ENCODE data around the gene HNF1B.

DNA sequence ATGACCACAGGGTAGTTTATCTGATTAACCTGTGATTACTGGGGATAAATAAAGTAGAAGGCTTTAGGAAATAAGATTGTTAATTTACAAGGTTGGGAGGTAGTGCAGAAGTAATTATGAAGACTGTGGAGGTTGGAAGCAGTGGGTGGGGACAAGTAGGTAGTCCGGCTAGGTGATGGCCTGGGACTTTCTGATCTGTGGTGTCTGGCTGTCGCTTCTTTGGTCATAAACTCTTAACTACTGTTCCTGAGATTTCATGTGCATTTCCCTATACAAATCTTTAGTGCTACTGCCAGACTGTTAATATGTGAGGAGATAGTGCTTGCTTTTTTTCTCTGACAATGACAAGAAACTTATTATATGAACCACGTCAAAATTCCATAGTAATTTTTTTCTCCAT, 19.5 kb upstream of the HNF1B start:
- TF ChIP-seq, protein P1, sequence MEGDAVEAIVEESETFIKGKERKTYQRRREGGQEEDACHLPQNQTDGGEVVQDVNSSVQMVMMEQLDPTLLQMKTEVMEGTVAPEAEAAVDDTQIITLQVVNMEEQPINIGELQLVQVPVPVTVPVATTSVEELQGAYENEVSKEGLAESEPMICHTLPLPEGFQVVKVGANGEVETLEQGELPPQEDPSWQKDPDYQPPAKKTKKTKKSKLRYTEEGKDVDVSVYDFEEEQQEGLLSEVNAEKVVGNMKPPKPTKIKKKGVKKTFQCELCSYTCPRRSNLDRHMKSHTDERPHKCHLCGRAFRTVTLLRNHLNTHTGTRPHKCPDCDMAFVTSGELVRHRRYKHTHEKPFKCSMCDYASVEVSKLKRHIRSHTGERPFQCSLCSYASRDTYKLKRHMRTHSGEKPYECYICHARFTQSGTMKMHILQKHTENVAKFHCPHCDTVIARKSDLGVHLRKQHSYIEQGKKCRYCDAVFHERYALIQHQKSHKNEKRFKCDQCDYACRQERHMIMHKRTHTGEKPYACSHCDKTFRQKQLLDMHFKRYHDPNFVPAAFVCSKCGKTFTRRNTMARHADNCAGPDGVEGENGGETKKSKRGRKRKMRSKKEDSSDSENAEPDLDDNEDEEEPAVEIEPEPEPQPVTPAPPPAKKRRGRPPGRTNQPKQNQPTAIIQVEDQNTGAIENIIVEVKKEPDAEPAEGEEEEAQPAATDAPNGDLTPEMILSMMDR (IDR thresholded peaks at IDR 0.05) = no peak
- no peak for TF ChIP-seq POLR2A (IDR thresholded peaks at IDR 0.05)
